Trophoblast cell (in vitro differentiated cells and primary cell): ENCODE measurements around the gene TRPC4AP.
"Not testable (repeated sequence)": the region's sequence is repeated elsewhere in the genome, so short reads cannot be mapped to it uniquely, and the experiment has no call there.

ENCODE experiments used
- DNase-seq, 2 donors: peaks; one replicate each; pipeline ENCODE4 v3.0.0-alpha.2; 2016
- H2AFZ ChIP-seq: 2 replicates; pipeline ENCODE4 v1.6.1; 2013; ENCODE audit warnings: low read length, moderate library complexity, mild to moderate bottlenecking; ENCODE audit not compliant: insufficient read depth, poor library complexity
- H2AK5ac ChIP-seq: 2 replicates; pipeline ENCODE4 v1.6.1; 2013; ENCODE audit warnings: mild to moderate bottlenecking, low read length
- H2BK120ac ChIP-seq: 2 replicates; pipeline ENCODE4 v1.6.1; 2013; ENCODE audit warnings: low read length, mild to moderate bottlenecking, moderate library complexity; ENCODE audit not compliant: insufficient read depth, poor library complexity
- H2BK12ac ChIP-seq: 2 replicates; pipeline ENCODE4 v1.6.1; 2013; ENCODE audit warnings: mild to moderate bottlenecking, low read length, moderate library complexity
- H2BK5ac ChIP-seq: 2 replicates; pipeline ENCODE4 v1.6.1; 2013; ENCODE audit warnings: low read length, low read depth, moderate library complexity, mild to moderate bottlenecking; ENCODE audit not compliant: poor library complexity
- H3K14ac ChIP-seq: 2 replicates; pipeline ENCODE4 v1.6.1; 2013; ENCODE audit warnings: mild to moderate bottlenecking, low read length
- H3K18ac ChIP-seq: 2 replicates; pipeline ENCODE4 v1.6.1; 2013; ENCODE audit warnings: mild to moderate bottlenecking, low read length
- H3K23ac ChIP-seq: 2 replicates; pipeline ENCODE4 v1.6.1; 2013; ENCODE audit warnings: low read length
- H3K27ac ChIP-seq: 2 replicates; pipeline ENCODE4 v1.5.1; 2013; ENCODE audit warnings: low read depth, mild to moderate bottlenecking, inconsistent platforms, low read length, moderate library complexity
- H3K27me3 ChIP-seq: 2 replicates; pipeline ENCODE4 v1.6.1; 2013; ENCODE audit warnings: inconsistent platforms, mild to moderate bottlenecking, low read length, moderate library complexity; ENCODE audit not compliant: insufficient read depth
- H3K36me3 ChIP-seq, 2 experiments: 1 replicate in 1 of 2; 2 replicates in 1 of 2; pipeline ENCODE4 v1.6.1; 2013; ENCODE audit warnings: low read length in 2 of 2, mild to moderate bottlenecking in 2 of 2, moderate library complexity in 1 of 2; ENCODE audit not compliant: insufficient read depth in 2 of 2, control insufficient read depth in 1 of 2
- H3K4ac ChIP-seq: 2 replicates; pipeline ENCODE4 v1.6.1; 2013; ENCODE audit warnings: low read depth, mild to moderate bottlenecking, low read length, moderate library complexity
- H3K4me1 ChIP-seq, 2 experiments: 1 replicate in 1 of 2; 2 replicates in 1 of 2; pipeline ENCODE4 v1.6.1; 2013; ENCODE audit warnings: low read length in 2 of 2, mild to moderate bottlenecking in 2 of 2, moderate library complexity in 1 of 2; ENCODE audit not compliant: insufficient read depth in 2 of 2, control insufficient read depth in 1 of 2
- H3K4me2 ChIP-seq: 2 replicates; pipeline ENCODE4 v1.6.1; 2013; ENCODE audit warnings: inconsistent platforms, mild to moderate bottlenecking, low read length, moderate library complexity
- H3K4me3 ChIP-seq: 2 replicates; pipeline ENCODE4 v1.5.1; 2013; ENCODE audit warnings: mild to moderate bottlenecking, low read depth, low read length, inconsistent platforms
- H3K79me1 ChIP-seq: one replicate; pipeline ENCODE4 v1.6.1; 2013; ENCODE audit warnings: low read length
- H3K79me2 ChIP-seq: 2 replicates; pipeline ENCODE4 v1.6.1; 2013; ENCODE audit warnings: low read length, mild to moderate bottlenecking; ENCODE audit not compliant: control insufficient read depth, insufficient read depth, poor library complexity
- H3K9ac ChIP-seq: 2 replicates; pipeline ENCODE4 v1.6.1; 2013; ENCODE audit warnings: mild to moderate bottlenecking, low read length
- H3K9me3 ChIP-seq: 2 replicates; pipeline ENCODE4 v1.6.1; 2013; ENCODE audit warnings: low read depth, mild to moderate bottlenecking, control low read depth, inconsistent platforms, low read length; ENCODE audit not compliant: insufficient read depth
- H4K12ac ChIP-seq: 2 replicates; pipeline ENCODE4 v1.6.1; 2013; ENCODE audit warnings: low read depth, mild to moderate bottlenecking, low read length, moderate library complexity
- H4K8ac ChIP-seq: 2 replicates; pipeline ENCODE4 v1.6.1; 2013; ENCODE audit warnings: low read depth, mild to moderate bottlenecking, low read length, moderate library complexity
- H4K91ac ChIP-seq: one replicate; pipeline ENCODE4 v1.6.1; 2013; ENCODE audit warnings: low read depth, mild to moderate bottlenecking, low read length, moderate library complexity
- WGBS: extraction: QIAGEN DNeasy Blood & Tissue Kit; methylation state at CpG from one replicate; pipeline ENCODE4 v1.1.7; 2013; ENCODE audit warnings: missing lambda C conversion rate; ENCODE audit not compliant: insufficient read length, insufficient coverage; ENCODE audit errors: extremely low coverage; 5-methylcytosine and 5-hydroxymethylcytosine counted together

TRPC4AP gene

GRCh38 chr20:35059110-35059509 lies 33.5 kb downstream of the TRPC4AP start:
- no peak overlapping the region for H4K91ac ChIP-seq
- H2AK5ac ChIP-seq, result no peak overlapping the region
- H3K9ac ChIP-seq, result no peak overlapping the region
- WGBS, result no CpG with 5 or more reads among the region's 2 CpGs
- no peak overlapping the region for H3K4me3 ChIP-seq
- DNase-seq, result no peak
- no peaks in the 10 kb centered on the region for H3K27me3 ChIP-seq
- peaks cover 3% of the 10 kb centered on the region for H3K79me2 ChIP-seq
- no peak overlapping the region for H2BK120ac ChIP-seq
- no peak overlapping the region for H4K8ac ChIP-seq
- H3K9me3 ChIP-seq, result no peaks in the 10 kb centered on the region
- H3K18ac ChIP-seq, result no peak overlapping the region
- peak overlapping the region; percentile 14 for H3K4ac ChIP-seq
- H2BK12ac ChIP-seq, result no peak overlapping the region
- no peak overlapping the region for H3K4me2 ChIP-seq
- peaks cover 0 to 3% of the 10 kb centered on the region in 2 experiments for H3K4me1 ChIP-seq
- H3K14ac ChIP-seq, result no peak overlapping the region
- H3K36me3 ChIP-seq, result peaks cover 5 to 7% of the 10 kb centered on the region in 2 experiments
- no peaks in the 10 kb centered on the region for H3K79me1 ChIP-seq
- H4K12ac ChIP-seq, result no peak overlapping the region
- no peak overlapping the region for H3K27ac ChIP-seq
- no peak overlapping the region for H3K23ac ChIP-seq
- no peak overlapping the region for H2AFZ ChIP-seq
- no peak overlapping the region for H2BK5ac ChIP-seq

GRCh38 chr20:35055445-35056276 lies 36.9 kb downstream of the TRPC4AP start:
- Histone ChIP-seq H3K36me3 (peaks cover 2 to 5% of the 10 kb centered on the region in 2 experiments), H3K9me3 (no peaks in the 10 kb centered on the region), H2BK5ac (peak overlapping the region; percentile 39), H3K27ac (peak overlapping the region; percentile 25), H3K23ac (no peak overlapping the region), H4K12ac (no peak overlapping the region), H3K79me2 (peaks cover 3% of the 10 kb centered on the region), H3K4me3 (no peak overlapping the region), H2AFZ (no peak overlapping the region), H2AK5ac (no peak overlapping the region), H3K4ac (no peak overlapping the region), H3K4me2 (no peak overlapping the region), H2BK12ac (no peak overlapping the region), H3K27me3 (no peaks in the 10 kb centered on the region), H4K91ac (no peak overlapping the region), H3K9ac (no peak overlapping the region), H4K8ac (peak overlapping the region; percentile 19), H3K14ac (no peak overlapping the region), H3K79me1 (peaks cover 7% of the 10 kb centered on the region), H3K4me1 (peaks cover 6 to 10% of the 10 kb centered on the region in 2 experiments), H2BK120ac (peak overlapping the region; percentile 38), H3K18ac (no peak overlapping the region)
- DNase-seq, result no peak
- WGBS, result no CpG with 5 or more reads among the region's 9 CpGs

- Histone ChIP-seq H2BK12ac (no peak overlapping the region), H3K23ac (no peak overlapping the region), H3K79me2 (peaks cover 3% of the 10 kb centered on the region), H3K27ac (peak overlapping the region; percentile 49), H4K8ac (no peak overlapping the region), H3K14ac (no peak overlapping the region), H2BK120ac (no peak overlapping the region), H2AFZ (no peak overlapping the region), H3K36me3 (peaks cover 2 to 7% of the 10 kb centered on the region in 2 experiments), H3K9ac (no peak overlapping the region), H3K18ac (no peak overlapping the region), H2BK5ac (no peak overlapping the region), H3K4ac (no peak overlapping the region), H3K4me2 (no peak overlapping the region), H3K9me3 (no peaks in the 10 kb centered on the region), H2AK5ac (no peak overlapping the region), H3K79me1 (peaks cover 7% of the 10 kb centered on the region), H4K91ac (no peak overlapping the region), H3K4me3 (no peak overlapping the region), H3K27me3 (no peaks in the 10 kb centered on the region), H4K12ac (no peak overlapping the region), H3K4me1 (peaks cover 8 to 10% of the 10 kb centered on the region in 2 experiments)
- no peak for DNase-seq
- WGBS, result no CpG with 5 or more reads among the region's 2 CpGs
Observed at GRCh38 chr20:35054814-35055213, 37.8 kb downstream of the TRPC4AP start.

GRCh38 chr20:35052616-35053015 lies 40.0 kb downstream of the TRPC4AP start:
- H2AK5ac ChIP-seq, H3K9me3 ChIP-seq, H3K79me2 ChIP-seq, H3K9ac ChIP-seq, H2AFZ ChIP-seq, H3K23ac ChIP-seq, H2BK12ac ChIP-seq, H3K4me3 ChIP-seq, H3K14ac ChIP-seq, H3K4me2 ChIP-seq, H4K12ac ChIP-seq, H2BK120ac ChIP-seq, H3K27me3 ChIP-seq, H3K18ac ChIP-seq, H4K8ac ChIP-seq, H4K91ac ChIP-seq, H3K79me1 ChIP-seq, H3K4ac ChIP-seq: not testable (repeated sequence)
- DNase-seq, result peak; percentile 78 to 87
- Histone ChIP-seq H3K36me3 (peaks cover 13 to 14% of the 10 kb centered on the region in 2 experiments), H3K4me1 (peaks cover 11 to 15% of the 10 kb centered on the region in 2 experiments), H3K27ac (peak overlapping the region; percentile 70), H2BK5ac (peak overlapping the region; percentile 59)
- WGBS, result no CpG with 5 or more reads among the region's 5 CpGs
